Heart left ventricle (tissue), 16 donors: ENCODE results near the gene RXRA. TPM values are rescaled to one million over a fixed set of nuclear protein-coding genes. Genes with fewer than 3 reads are reported as not detected.
A peak's percentile ranks its signal among the peaks of the same experiment; 100 is the strongest.

Source experiments
- ATAC-seq, 4 donors: fragments of 200-7000 bp; cut with Tn5 transposase; one replicate each; pipeline ENCODE4 v1.9.1; 2020 to 2022; ENCODE audit warnings: moderate library complexity in 4 of 4, mild to moderate bottlenecking in 3 of 4, moderate number of reproducible peaks in 1 of 4
- DNase-seq, 5 donors: peaks; one replicate each; pipeline ENCODE4 v3.0.0-alpha.2; 2020
- H3K27ac ChIP-seq, 12 donors: fragments of 200-600 bp; sonication (generic) in 4 of 12; one replicate each; pipeline versions ENCODE4 v1.5.0 to v1.8.0; 2016 to 2022; ENCODE audit warnings: mild to moderate bottlenecking in 2 of 12
- H3K27me3 ChIP-seq, 9 donors: fragments of 200-600 bp; sonication (generic) in 2 of 9; one replicate each; pipeline versions ENCODE4 v1.5.1 to v1.8.0; 2016 to 2022; ENCODE audit warnings: mild to moderate bottlenecking in 3 of 9
- H3K36me3 ChIP-seq, 9 donors: fragments of 200-600 bp; sonication (generic) in 2 of 9; one replicate each; pipeline versions ENCODE4 v1.5.0 to v1.8.0; 2018 to 2022; ENCODE audit warnings: mild to moderate bottlenecking in 2 of 9
- H3K4me1 ChIP-seq, 12 donors: fragments of 200-600 bp; sonication (generic) in 4 of 12; one replicate each; pipeline versions ENCODE4 v1.5.0 to v1.8.0; 2016 to 2022; ENCODE audit warnings: mild to moderate bottlenecking in 3 of 12
- H3K4me3 ChIP-seq, 12 donors: fragments of 200-600 bp; sonication (generic) in 4 of 12; one replicate each; pipeline versions ENCODE4 v1.5.0 to v1.8.0; 2017 to 2022; ENCODE audit warnings: mild to moderate bottlenecking in 9 of 12, moderate library complexity in 4 of 12
- H3K9me3 ChIP-seq, 12 donors: fragments of 200-600 bp; sonication (generic) in 4 of 12; one replicate each; pipeline versions ENCODE4 v1.5.0 to v1.8.0; 2016 to 2022; ENCODE audit warnings: mild to moderate bottlenecking in 1 of 12
- POLR2A ChIP-seq, 2 donors: fragments of 450-650 bp; IDR thresholded peaks; one replicate each; pipeline ENCODE4 v1.6.1; 2017; ENCODE audit warnings: antibody characterized with exemption in 2 of 2, mild to moderate bottlenecking in 2 of 2, moderate library complexity in 2 of 2
- WGBS, 4 donors: extraction: QIAGEN DNeasy Blood & Tissue Kit in 2 of 4; methylation state at CpG; one replicate each; pipeline versions ENCODE4 v1.1.5 to v1.1.7; 2013 to 2018; 5-methylcytosine and 5-hydroxymethylcytosine counted together
- intact Hi-C, 10 donors: fragments of 100-400 bp; cut with DNase I; formaldehyde crosslinking; loops; one replicate each; pipeline versions ENCODE4 v1.11.1 to v1.14.2; 2022
- polyA plus RNA-seq, 2 donors: library from polyadenylated mRNA; stranded (reverse); fragments of 200-250 nt; gene quantifications; one replicate each; pipeline ENCODE4 v1.2.3, GENCODE V29; 2013
- total RNA-seq, 9 donors: library from RNA; depleted of rRNA in 2 of 9; stranded (reverse); fragments of >200 nt in 2 of 9; fragmentation: NEBNext Ultra II Directional in 3 of 9; extraction: Animal tissue kit (Norgen Biotek cat#: 25700) in 3 of 9; gene quantifications; one replicate each; pipeline versions ENCODE4 v1.1.0 to v1.2.4, GENCODE V29; 2016 to 2023
- TF ChIP-seq, protein P1 (sequence below), 12 donors: fragments of 200-600 bp; sonication (generic) in 4 of 12; IDR thresholded peaks; one replicate each; pipeline versions ENCODE4 v1.5.0 to v1.8.0; 2018 to 2022; ENCODE audit warnings: antibody characterized with exemption in 12 of 12, mild to moderate bottlenecking in 5 of 12
- donor health status: ischemic (EF 13 %, LVEDD 7.1; RV severe dilation, severe dysfunction).
- donor health status: healthy with polysubstance abuse.
- donor health status: DM: no; HTN: yes; CAD: no.
- donor health status: DM: no; HTN: no; CAD: no.
- donor health status: ischemic (EF 25% LVEDD 6.9; RV normal size, moderate dysfunction).
- donor health status: ischemic (EF 25% LVEDD 5.7; RV mildly dilated, moderate dysfunction).
- donor health status: healthy.
- donor health status: DM: yes; HTN: yes; CAD: no.
- donor health status: ischemic (EF 35%, LVEDD 5.7; RV mildly dilated, moderate dysfunction).
- donor health status: nonischemic (EF 11% LVEDD 7.7; RV severe dilation, severe dysfunction).
- donor health status: DM: yes; HTN: yes; CAD: no.
- donor health status: PGD.
- donor health status: ischemic (EF 29% LVEDD 5.4; RV normal size, mild dysfunction).
- donor health status: nonischemic (EF 23%, LVEDD 6.1; RV moderate dilation, normal function).

Gene RXRA
- total and polyA plus RNA-seq, 11 donors: 45.5 to 87.9 (median 54.9) TPM

DNA sequence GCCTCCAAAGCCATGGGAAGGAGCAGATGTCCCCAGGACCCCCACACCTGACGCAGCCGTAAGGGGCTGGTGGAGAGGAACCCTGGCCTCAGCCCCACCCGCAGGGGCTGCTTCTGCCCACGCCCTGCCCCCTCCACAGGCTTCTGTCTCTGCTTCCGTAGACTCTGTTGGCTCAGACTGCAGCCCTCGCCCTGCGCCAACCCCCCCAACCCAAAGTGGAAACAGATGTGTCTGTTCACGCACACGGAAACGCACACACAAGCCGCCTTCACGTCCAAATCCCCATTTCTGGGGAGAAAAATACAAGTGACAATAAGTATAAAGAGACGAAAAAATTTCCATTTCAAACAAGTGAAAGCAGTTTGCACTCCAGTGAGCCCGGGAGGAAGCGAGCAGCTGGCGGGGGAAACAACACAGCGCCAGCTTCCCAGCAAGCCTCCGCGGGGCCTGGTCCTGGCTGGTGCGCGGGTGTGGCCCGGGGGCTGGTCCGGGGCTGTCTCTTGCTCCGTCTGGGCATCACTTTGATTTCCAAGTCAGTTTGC, 32.6 kb upstream of the RXRA start:
- peak overlapping the region in 10 of 12 donors; percentile 19 to 49 (median 36) for H3K4me3 ChIP-seq
- H3K27ac ChIP-seq: peak overlapping the region in 2 of 12 donors; percentile 10 to 30
- ATAC-seq: peak in 2 of 4 donors; percentile 14 to 43
- H3K27me3 ChIP-seq: no peaks in the 10 kb centered on the region
- WGBS, 4 donors: 46 to 68% (median 53%) methylated on average over 24 of the region's 24 CpGs
- peaks cover 0 to 16% (median 9%) of the 10 kb centered on the region in 12 donors for H3K4me1 ChIP-seq
- TF ChIP-seq POLR2A (IDR thresholded peaks at IDR 0.05): no peak
- TF ChIP-seq, protein P1, sequence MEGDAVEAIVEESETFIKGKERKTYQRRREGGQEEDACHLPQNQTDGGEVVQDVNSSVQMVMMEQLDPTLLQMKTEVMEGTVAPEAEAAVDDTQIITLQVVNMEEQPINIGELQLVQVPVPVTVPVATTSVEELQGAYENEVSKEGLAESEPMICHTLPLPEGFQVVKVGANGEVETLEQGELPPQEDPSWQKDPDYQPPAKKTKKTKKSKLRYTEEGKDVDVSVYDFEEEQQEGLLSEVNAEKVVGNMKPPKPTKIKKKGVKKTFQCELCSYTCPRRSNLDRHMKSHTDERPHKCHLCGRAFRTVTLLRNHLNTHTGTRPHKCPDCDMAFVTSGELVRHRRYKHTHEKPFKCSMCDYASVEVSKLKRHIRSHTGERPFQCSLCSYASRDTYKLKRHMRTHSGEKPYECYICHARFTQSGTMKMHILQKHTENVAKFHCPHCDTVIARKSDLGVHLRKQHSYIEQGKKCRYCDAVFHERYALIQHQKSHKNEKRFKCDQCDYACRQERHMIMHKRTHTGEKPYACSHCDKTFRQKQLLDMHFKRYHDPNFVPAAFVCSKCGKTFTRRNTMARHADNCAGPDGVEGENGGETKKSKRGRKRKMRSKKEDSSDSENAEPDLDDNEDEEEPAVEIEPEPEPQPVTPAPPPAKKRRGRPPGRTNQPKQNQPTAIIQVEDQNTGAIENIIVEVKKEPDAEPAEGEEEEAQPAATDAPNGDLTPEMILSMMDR (IDR thresholded peaks at IDR 0.05): no peak
- no peaks in the 10 kb centered on the region for H3K36me3 ChIP-seq
- H3K9me3 ChIP-seq: no peaks in the 10 kb centered on the region
- DNase-seq: peak in 2 of 5 donors; percentile 25 to 68
- intact Hi-C loops: no loop called here

DNA sequence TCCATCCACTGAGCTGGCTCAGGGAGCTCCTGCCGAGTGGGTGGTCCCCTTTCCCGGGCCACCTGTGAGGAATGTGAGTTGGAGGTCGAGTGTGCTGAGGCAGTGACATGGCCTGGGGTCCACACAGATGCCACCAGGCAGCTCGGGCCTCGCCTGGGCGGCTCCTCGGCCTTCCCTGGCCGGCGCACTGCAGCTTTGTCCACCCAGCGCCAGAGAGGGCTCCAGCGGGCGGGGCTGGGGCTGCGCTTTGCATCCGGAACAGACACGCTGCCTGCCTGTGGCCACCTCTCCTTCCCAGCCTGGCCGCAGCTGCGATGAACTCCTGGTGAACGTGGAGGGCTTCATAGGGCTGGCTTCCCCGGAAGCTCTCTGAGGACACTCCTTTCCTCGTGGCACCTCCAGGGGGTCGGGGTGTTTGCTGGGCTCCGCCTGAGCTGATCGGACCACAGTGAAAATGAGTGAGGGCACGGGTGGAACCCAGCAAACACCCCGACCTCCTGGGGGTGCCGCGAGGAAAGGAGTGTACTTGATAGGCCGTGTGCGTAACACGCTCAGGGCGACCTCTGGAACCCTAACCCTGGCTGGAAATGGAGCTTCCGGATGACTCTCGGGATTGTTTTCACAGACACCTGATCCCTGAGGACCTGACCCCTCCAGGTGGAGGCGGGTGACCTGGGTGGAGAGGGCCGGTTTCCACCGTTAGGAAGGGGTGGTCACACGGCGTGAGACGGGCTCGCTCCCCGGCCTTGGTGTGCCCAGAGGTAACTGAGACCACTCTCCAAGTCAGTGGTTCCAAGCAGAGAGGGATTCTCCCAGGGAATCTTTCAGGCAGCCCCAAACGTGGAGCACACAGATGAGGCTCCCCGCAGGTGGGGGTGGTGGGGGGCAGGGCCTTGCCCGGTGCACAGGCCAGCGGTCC, 31.8 kb upstream of the RXRA start:
- H3K36me3 ChIP-seq: no peaks in the 10 kb centered on the region
- no peaks in the 10 kb centered on the region for H3K27me3 ChIP-seq
- peaks cover 0 to 16% (median 9%) of the 10 kb centered on the region in 12 donors for H3K4me1 ChIP-seq
- peak overlapping the region in 10 of 12 donors; percentile 19 to 49 (median 36) for H3K4me3 ChIP-seq
- ATAC-seq (peak in 3 of 4 donors; percentile 47 to 71 (median 66)), DNase-seq (peak; percentile 34 to 78 (median 45))
- 58 to 70% (median 59%) methylated on average over 29 to 45 of the region's 45 CpGs for WGBS, 4 donors
- TF ChIP-seq POLR2A (IDR thresholded peaks at IDR 0.05): no peak
- TF ChIP-seq, protein P1 (IDR thresholded peaks at IDR 0.05): no peak
- peak overlapping the region in 2 of 12 donors; percentile 10 to 30 for H3K27ac ChIP-seq
- intact Hi-C loops: no loop called here
- no peaks in the 10 kb centered on the region for H3K9me3 ChIP-seq

DNA sequence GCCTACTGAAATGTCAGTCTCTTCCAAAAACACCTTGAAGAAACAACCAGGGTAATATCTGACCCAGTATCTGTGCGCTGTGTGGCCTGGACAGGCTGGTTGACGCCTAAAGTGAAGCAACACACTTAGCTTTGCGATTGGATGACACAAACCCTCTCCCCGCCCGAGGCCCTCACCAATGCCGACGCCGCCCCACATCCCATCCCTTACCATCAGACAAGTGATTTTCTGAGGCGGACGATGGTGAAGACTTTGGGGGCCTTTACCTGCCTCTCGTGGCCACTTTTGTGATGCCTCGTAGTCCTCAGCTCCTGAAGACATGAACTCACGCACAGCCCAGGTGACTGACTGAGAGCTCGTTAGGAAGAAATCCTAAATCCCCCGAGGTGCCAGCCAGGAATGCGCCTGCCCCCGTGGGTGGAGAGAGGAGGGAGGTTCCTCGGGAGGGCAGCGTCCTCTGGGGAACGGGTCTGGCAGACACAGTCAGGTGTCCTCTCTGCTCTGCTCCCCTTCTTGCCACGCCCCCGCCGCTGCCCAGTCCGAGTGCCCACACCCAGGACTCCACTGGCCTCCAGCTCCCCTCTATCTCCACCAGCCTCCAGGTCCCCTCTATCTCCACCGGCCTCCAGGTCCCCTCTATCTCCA, 31.0 kb upstream of the RXRA start:
- H3K36me3 ChIP-seq: no peaks in the 10 kb centered on the region
- no peaks in the 10 kb centered on the region for H3K27me3 ChIP-seq
- no peak overlapping the region for H3K27ac ChIP-seq
- ATAC-seq (no peak), DNase-seq (peak in 3 of 5 donors; percentile 15 to 51 (median 18))
- WGBS, 4 donors: 87 to 91% (median 90%) methylated on average over 24 to 25 of the region's 25 CpGs
- no peak overlapping the region for H3K4me3 ChIP-seq
- H3K4me1 ChIP-seq: peaks cover 0 to 18% (median 9%) of the 10 kb centered on the region in 12 donors
- TF ChIP-seq, protein P1 (IDR thresholded peaks at IDR 0.05): no peak
- TF ChIP-seq POLR2A (IDR thresholded peaks at IDR 0.05): no peak
- H3K9me3 ChIP-seq: no peaks in the 10 kb centered on the region
- intact Hi-C loops: no loop called here
